ENCODE results near the gene EFEMP1.

EFEMP1 gene

DNA sequence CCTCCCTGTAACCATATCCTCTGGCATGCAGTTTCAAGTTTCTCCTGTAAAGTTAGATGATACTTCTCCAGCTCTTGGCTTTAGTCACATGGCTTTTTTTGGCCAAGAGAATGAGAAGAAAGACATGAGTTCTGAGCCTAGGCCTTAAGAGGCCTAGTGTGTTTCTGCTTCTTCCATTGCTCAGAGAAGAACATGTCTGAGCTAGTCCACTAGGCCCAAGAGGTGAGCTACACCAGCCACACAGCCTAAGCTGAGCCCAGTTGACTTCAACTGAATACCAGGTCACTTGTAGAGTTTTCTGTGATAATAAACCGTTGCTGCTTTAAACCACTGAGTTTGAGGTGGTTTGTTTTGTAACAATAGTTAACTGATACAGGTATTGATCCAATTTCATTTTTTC is 19.9 kb upstream of the EFEMP1 start:
- H3K4me1 ChIP-seq (ENCODE audit: insufficient read depth, low read length), result no peaks in the 10 kb centered on the region
- H3K9me3 ChIP-seq (ENCODE audit: insufficient read depth, low read length, severe bottlenecking), result no peaks in the 10 kb centered on the region
- no peak overlapping the region for H3K9ac ChIP-seq (ENCODE audit: low read depth, low read length)
- H2AFZ ChIP-seq (ENCODE audit: low read depth, low read length), result no peak overlapping the region
- ATAC-seq (ENCODE audit: insufficient read depth, low read depth) (no peak), DNase-seq (no peak)
- no peaks in the 10 kb centered on the region for H4K20me1 ChIP-seq (ENCODE audit: insufficient read depth, low read length)
- H3K4me2 ChIP-seq (ENCODE audit: insufficient read depth, low read length), result no peak overlapping the region
- no peaks in the 10 kb centered on the region for H3K79me2 ChIP-seq (ENCODE audit: insufficient read depth, low read length)
- H3K27me3 ChIP-seq (ENCODE audit: insufficient read depth, low read length, poor library complexity), result no peaks in the 10 kb centered on the region
- H3K27ac ChIP-seq (ENCODE audit: low read length), result no peak overlapping the region
- no peak overlapping the region for H3K4me3 ChIP-seq (ENCODE audit: low read depth in 1 of 2, low read length in 2 of 2)
- no peak for TF ChIP-seq EZH2 (IDR thresholded peaks at IDR 0.05; ENCODE audit: borderline replicate concordance, low read depth, low read length, severe bottlenecking)
- TF ChIP-seq, protein P1, sequence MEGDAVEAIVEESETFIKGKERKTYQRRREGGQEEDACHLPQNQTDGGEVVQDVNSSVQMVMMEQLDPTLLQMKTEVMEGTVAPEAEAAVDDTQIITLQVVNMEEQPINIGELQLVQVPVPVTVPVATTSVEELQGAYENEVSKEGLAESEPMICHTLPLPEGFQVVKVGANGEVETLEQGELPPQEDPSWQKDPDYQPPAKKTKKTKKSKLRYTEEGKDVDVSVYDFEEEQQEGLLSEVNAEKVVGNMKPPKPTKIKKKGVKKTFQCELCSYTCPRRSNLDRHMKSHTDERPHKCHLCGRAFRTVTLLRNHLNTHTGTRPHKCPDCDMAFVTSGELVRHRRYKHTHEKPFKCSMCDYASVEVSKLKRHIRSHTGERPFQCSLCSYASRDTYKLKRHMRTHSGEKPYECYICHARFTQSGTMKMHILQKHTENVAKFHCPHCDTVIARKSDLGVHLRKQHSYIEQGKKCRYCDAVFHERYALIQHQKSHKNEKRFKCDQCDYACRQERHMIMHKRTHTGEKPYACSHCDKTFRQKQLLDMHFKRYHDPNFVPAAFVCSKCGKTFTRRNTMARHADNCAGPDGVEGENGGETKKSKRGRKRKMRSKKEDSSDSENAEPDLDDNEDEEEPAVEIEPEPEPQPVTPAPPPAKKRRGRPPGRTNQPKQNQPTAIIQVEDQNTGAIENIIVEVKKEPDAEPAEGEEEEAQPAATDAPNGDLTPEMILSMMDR (IDR thresholded peaks at IDR 0.05; ENCODE audit: borderline replicate concordance, extremely low read depth, low read length, poor library complexity, severe bottlenecking), result no peak
- no peaks in the 10 kb centered on the region for H3K36me3 ChIP-seq (ENCODE audit: insufficient read depth, low read length)

DNA sequence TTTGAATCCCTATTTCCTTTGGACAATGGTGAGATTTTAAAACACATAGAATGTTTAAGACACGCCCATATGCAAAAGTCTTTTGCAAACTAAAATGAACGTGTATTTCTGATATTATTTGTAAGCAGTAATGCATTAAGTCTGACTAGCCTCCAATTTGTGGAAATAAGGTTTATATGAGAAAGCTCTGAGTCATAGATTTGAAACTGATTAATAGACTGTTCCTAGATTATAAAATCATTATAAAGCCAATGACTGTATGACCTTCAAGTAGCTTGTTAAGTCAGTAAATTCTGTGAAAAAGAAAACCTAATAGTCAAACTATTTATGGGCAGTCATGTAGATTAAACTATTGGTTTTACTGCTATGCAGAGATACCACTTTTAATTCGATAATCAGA is 12.8 kb upstream of the EFEMP1 start:
- H3K4me1 ChIP-seq (ENCODE audit: insufficient read depth, low read length), result peaks cover 10% of the 10 kb centered on the region; the same call in 1 of the 2 replicates
- no peak overlapping the region for H2AFZ ChIP-seq (ENCODE audit: low read depth, low read length)
- DNase-seq (no peak), ATAC-seq (ENCODE audit: insufficient read depth, low read depth) (no peak)
- H4K20me1 ChIP-seq (ENCODE audit: insufficient read depth, low read length), result no peaks in the 10 kb centered on the region
- no peak overlapping the region for H3K4me2 ChIP-seq (ENCODE audit: insufficient read depth, low read length)
- no peak overlapping the region for H3K4me3 ChIP-seq (ENCODE audit: low read depth in 1 of 2, low read length in 2 of 2)
- no peaks in the 10 kb centered on the region for H3K79me2 ChIP-seq (ENCODE audit: insufficient read depth, low read length)
- H3K36me3 ChIP-seq (ENCODE audit: insufficient read depth, low read length), result no peaks in the 10 kb centered on the region
- no peaks in the 10 kb centered on the region for H3K9me3 ChIP-seq (ENCODE audit: insufficient read depth, low read length, severe bottlenecking)
- H3K9ac ChIP-seq (ENCODE audit: low read depth, low read length), result no peak overlapping the region
- no peak for TF ChIP-seq EZH2 (IDR thresholded peaks at IDR 0.05; ENCODE audit: borderline replicate concordance, low read depth, low read length, severe bottlenecking)
- TF ChIP-seq, protein P1 (IDR thresholded peaks at IDR 0.05; ENCODE audit: borderline replicate concordance, extremely low read depth, low read length, poor library complexity, severe bottlenecking), result no peak
- H3K27ac ChIP-seq (ENCODE audit: low read length), result no peak overlapping the region
- no peaks in the 10 kb centered on the region for H3K27me3 ChIP-seq (ENCODE audit: insufficient read depth, low read length, poor library complexity)

DNA sequence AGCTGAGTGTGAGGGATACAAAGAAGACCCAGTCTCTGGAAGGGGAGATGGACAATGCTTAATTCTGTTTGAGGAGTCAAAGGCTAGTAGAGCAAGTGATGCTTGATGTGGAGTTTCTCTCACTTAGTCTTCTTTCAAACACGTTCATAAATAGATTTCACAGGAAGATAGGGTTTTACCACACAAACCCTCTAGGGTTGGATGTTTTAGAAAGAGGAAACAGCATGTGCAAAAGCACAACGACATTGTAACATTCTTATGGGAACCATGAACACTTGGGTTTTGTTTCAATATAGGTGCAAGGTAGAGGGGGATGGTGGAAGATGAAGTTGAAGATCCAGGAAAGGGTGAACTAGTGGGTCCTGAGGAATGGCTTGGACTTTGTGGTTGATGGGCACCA is 10.8 kb upstream of the EFEMP1 start:
- Histone ChIP-seq H3K27ac (ENCODE audit: low read length) (no peak overlapping the region), H3K79me2 (ENCODE audit: insufficient read depth, low read length) (no peaks in the 10 kb centered on the region), H3K4me3 (ENCODE audit: low read depth in 1 of 2, low read length in 2 of 2) (no peak overlapping the region), H2AFZ (ENCODE audit: low read depth, low read length) (peak overlapping the region; percentile 17; the same call in 1 of the 2 replicates), H3K27me3 (ENCODE audit: insufficient read depth, low read length, poor library complexity) (no peaks in the 10 kb centered on the region), H3K36me3 (ENCODE audit: insufficient read depth, low read length) (no peaks in the 10 kb centered on the region), H3K4me1 (ENCODE audit: insufficient read depth, low read length) (peaks cover 10% of the 10 kb centered on the region; the same call in 1 of the 2 replicates), H3K4me2 (ENCODE audit: insufficient read depth, low read length) (no peak overlapping the region), H4K20me1 (ENCODE audit: insufficient read depth, low read length) (no peaks in the 10 kb centered on the region), H3K9ac (ENCODE audit: low read depth, low read length) (0 out of 2 replicates have a peak overlapping the region, but pooled peaks have one; percentile 4), H3K9me3 (ENCODE audit: insufficient read depth, low read length, severe bottlenecking) (no peaks in the 10 kb centered on the region)
- DNase-seq, result no peak
- TF ChIP-seq EZH2 (IDR thresholded peaks at IDR 0.05; ENCODE audit: borderline replicate concordance, low read depth, low read length, severe bottlenecking), result no peak
- TF ChIP-seq, protein P1 (IDR thresholded peaks at IDR 0.05; ENCODE audit: borderline replicate concordance, extremely low read depth, low read length, poor library complexity, severe bottlenecking), result no peak
- ATAC-seq (ENCODE audit: insufficient read depth, low read depth), result peak; percentile 66

DNA sequence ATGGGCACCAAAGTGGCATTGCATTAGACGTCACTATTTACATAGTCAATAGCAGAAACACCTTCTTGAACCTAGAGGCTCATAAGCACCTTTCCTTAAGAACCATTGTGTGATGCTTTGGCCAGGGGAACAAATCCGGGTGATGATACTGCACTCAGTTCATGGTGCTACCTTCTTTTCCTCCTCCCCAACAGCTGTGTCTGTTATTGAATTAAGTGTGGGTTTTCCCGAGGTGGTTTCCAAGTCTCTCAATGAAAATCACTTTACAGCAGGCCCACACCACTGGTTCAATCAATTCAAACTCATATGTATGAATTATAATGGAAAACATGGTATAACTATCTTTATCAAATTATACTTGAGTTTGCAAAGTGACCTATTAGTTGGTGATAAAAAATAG is 9.3 kb upstream of the EFEMP1 start:
- H3K4me1 ChIP-seq (ENCODE audit: insufficient read depth, low read length), result peaks cover 10% of the 10 kb centered on the region; the same call in 1 of the 2 replicates
- TF ChIP-seq, protein P1 (IDR thresholded peaks at IDR 0.05; ENCODE audit: borderline replicate concordance, extremely low read depth, low read length, poor library complexity, severe bottlenecking), result no peak
- TF ChIP-seq EZH2 (IDR thresholded peaks at IDR 0.05; ENCODE audit: borderline replicate concordance, low read depth, low read length, severe bottlenecking), result no peak
- no peak overlapping the region for H3K4me3 ChIP-seq (ENCODE audit: low read depth in 1 of 2, low read length in 2 of 2)
- no peak overlapping the region for H3K9ac ChIP-seq (ENCODE audit: low read depth, low read length)
- DNase-seq (no peak), ATAC-seq (ENCODE audit: insufficient read depth, low read depth) (no peak)
- no peaks in the 10 kb centered on the region for H4K20me1 ChIP-seq (ENCODE audit: insufficient read depth, low read length)
- H3K36me3 ChIP-seq (ENCODE audit: insufficient read depth, low read length), result no peaks in the 10 kb centered on the region
- no peak overlapping the region for H2AFZ ChIP-seq (ENCODE audit: low read depth, low read length)
- 0 out of 2 replicates have a peak overlapping the region, but pooled peaks have one; percentile 2 for H3K4me2 ChIP-seq (ENCODE audit: insufficient read depth, low read length)
- no peaks in the 10 kb centered on the region for H3K27me3 ChIP-seq (ENCODE audit: insufficient read depth, low read length, poor library complexity)
- no peak overlapping the region for H3K27ac ChIP-seq (ENCODE audit: low read length)
- H3K9me3 ChIP-seq (ENCODE audit: insufficient read depth, low read length, severe bottlenecking), result no peaks in the 10 kb centered on the region
- no peaks in the 10 kb centered on the region for H3K79me2 ChIP-seq (ENCODE audit: insufficient read depth, low read length)

Measured in DND-41 (cell line).